ENCODE data around the gene TTI1.

Gene TTI1

GRCh38 chr20:37934634-37935375 is 98.5 kb downstream of the TTI1 start:
- no peak for DNase-seq

- no peak for DNase-seq
Observed at GRCh38 chr20:37933786-37934633, 99.2 kb downstream of the TTI1 start.
